Tibial artery (tissue), 4 donors: ENCODE results near the gene TEAD1.

ENCODE experiments used
- DNase-seq, 2 donors: peaks; one replicate each; pipeline ENCODE4 v3.0.0-alpha.2; 2019
- H3K27ac ChIP-seq, 2 donors: fragments of 200-600 bp; sonication (generic) in 1 of 2; 1 replicate in 1 of 2; 2 replicates in 1 of 2; pipeline ENCODE4 v1.5.1; 2018 to 2019; ENCODE audit warnings: mild to moderate bottlenecking in 1 of 2
- H3K27me3 ChIP-seq, 2 donors: fragments of 200-600 bp; sonication (generic) in 1 of 2; one replicate each; pipeline versions ENCODE4 v1.5.1 to v1.6.0; 2016 to 2019
- H3K36me3 ChIP-seq, 3 donors: fragments of 200-600 bp; sonication (generic) in 2 of 3; one replicate each; pipeline ENCODE4 v1.5.1; 2016 to 2019; ENCODE audit warnings: mild to moderate bottlenecking in 2 of 3
- H3K4me1 ChIP-seq, 4 donors: fragments of 200-600 bp; sonication (generic) in 2 of 4; 1 replicate in 3 of 4; 2 replicates in 1 of 4; pipeline ENCODE4 v1.5.1; 2016 to 2019
- H3K4me3 ChIP-seq, 2 donors: fragments of 200-600 bp; sonication (generic) in 1 of 2; 1 replicate in 1 of 2; 2 replicates in 1 of 2; pipeline ENCODE4 v1.5.1; 2018 to 2019; ENCODE audit warnings: mild to moderate bottlenecking in 2 of 2
- H3K9me3 ChIP-seq, 3 donors: fragments of 200-600 bp; sonication (generic) in 1 of 3; one replicate each; pipeline ENCODE4 v1.5.1; 2016 to 2019
- CTCF ChIP-seq, 2 experiments: fragments of 200-600 bp in 1 of 2; fragments of 450-650 bp in 1 of 2; IDR thresholded peaks; one replicate each; pipeline ENCODE4 v1.5.1; 2017 to 2019; ENCODE audit warnings: antibody characterized with exemption in 2 of 2, mild to moderate bottlenecking in 1 of 2, moderate library complexity in 1 of 2
- intact Hi-C: fragments of 100-400 bp; cut with DNase I; formaldehyde crosslinking; loops from one replicate; pipeline ENCODE4 v1.15.0; 2023; ENCODE audit warnings: low total_unique reads

TEAD1 gene

GRCh38 chr11:12762696-12763324 lies 88.6 kb downstream of the TEAD1 start:
- Histone ChIP-seq H3K27ac (no peak overlapping the region), H3K9me3 (no peaks in the 10 kb centered on the region), H3K4me3 (no peak overlapping the region), H3K36me3 (peaks cover 4 to 14% (median 11%) of the 10 kb centered on the region in 3 donors), H3K27me3 (no peaks in the 10 kb centered on the region), H3K4me1 (peaks cover 0 to 21% (median 2%) of the 10 kb centered on the region in 4 donors)
- intact Hi-C loops, result no loop called here
- no peak for DNase-seq
- TF ChIP-seq CTCF (IDR thresholded peaks at IDR 0.05), result no peak

- intact Hi-C loops, result no loop called here
- no peak overlapping the region for H3K27ac ChIP-seq
These were observed 90.1 kb downstream of the TEAD1 start for GRCh38 chr11:12764187-12764914.

GRCh38 chr11:12765428-12765827 lies 91.2 kb downstream of the TEAD1 start:
- no peak for TF ChIP-seq CTCF (IDR thresholded peaks at IDR 0.05)
- no peak overlapping the region for H3K27ac ChIP-seq
- H3K4me3 ChIP-seq, result no peak overlapping the region
- intact Hi-C loops, result no loop called here
- H3K36me3 ChIP-seq, result peaks cover 4 to 14% (median 11%) of the 10 kb centered on the region in 3 donors
- peaks cover 0 to 45% (median 12%) of the 10 kb centered on the region in 4 donors for H3K4me1 ChIP-seq
- DNase-seq, result no peak
- no peaks in the 10 kb centered on the region for H3K9me3 ChIP-seq
- no peaks in the 10 kb centered on the region for H3K27me3 ChIP-seq

More at GRCh38 chr11:12764187-12764914, 90.1 kb downstream of the TEAD1 start:
- H3K9me3 ChIP-seq, result no peaks in the 10 kb centered on the region
- H3K4me1 ChIP-seq, result peaks cover 0 to 34% (median 5%) of the 10 kb centered on the region in 4 donors
- H3K4me3 ChIP-seq, result no peak overlapping the region
- TF ChIP-seq CTCF (IDR thresholded peaks at IDR 0.05), result no peak
- no peaks in the 10 kb centered on the region for H3K27me3 ChIP-seq
- H3K36me3 ChIP-seq, result peaks cover 4 to 14% (median 11%) of the 10 kb centered on the region in 3 donors
- DNase-seq, result no peak

GRCh38 chr11:12767027-12767426 lies 92.8 kb downstream of the TEAD1 start:
- intact Hi-C loops, result no loop called here
- peaks cover 0 to 60% (median 17%) of the 10 kb centered on the region in 4 donors for H3K4me1 ChIP-seq

GRCh38 chr11:12767577-12767976 lies 93.4 kb downstream of the TEAD1 start:
- H3K27ac ChIP-seq, result peak overlapping the region in 1 of 2 donors; percentile 8
- DNase-seq, result no peak
- TF ChIP-seq CTCF (IDR thresholded peaks at IDR 0.05), result no peak
- no peak overlapping the region for H3K4me3 ChIP-seq
- intact Hi-C loops, result no loop called here
- peaks cover 4 to 14% (median 11%) of the 10 kb centered on the region in 3 donors for H3K36me3 ChIP-seq
- no peaks in the 10 kb centered on the region for H3K27me3 ChIP-seq
- H3K4me1 ChIP-seq, result peaks cover 0 to 64% (median 17%) of the 10 kb centered on the region in 4 donors
- H3K9me3 ChIP-seq, result no peaks in the 10 kb centered on the region

More at GRCh38 chr11:12767027-12767426, 92.8 kb downstream of the TEAD1 start:
- Histone ChIP-seq H3K27ac (peak overlapping the region in 1 of 2 donors; percentile 8), H3K36me3 (peaks cover 4 to 14% (median 11%) of the 10 kb centered on the region in 3 donors), H3K9me3 (no peaks in the 10 kb centered on the region), H3K4me3 (no peak overlapping the region), H3K27me3 (no peaks in the 10 kb centered on the region)
- DNase-seq, result no peak
- no peak for TF ChIP-seq CTCF (IDR thresholded peaks at IDR 0.05)
